ENCODE data around the gene ALOX5. TPM values are rescaled to one million over a fixed set of nuclear protein-coding genes. Genes with fewer than 3 reads are reported as not detected.

The ALOX5 gene
- total RNA-seq, 1 experiment from 2014 or later, result 66.5 TPM

GRCh38 chr10:45468079-45468478 lies 94.1 kb downstream of the ALOX5 start:
- Histone ChIP-seq H4K20me1 (ENCODE audit: insufficient read depth) (peaks cover 4% of the 10 kb centered on the region), H3K36me3 (ENCODE audit: low read depth) (no peaks in the 10 kb centered on the region), H3K4me3 (no peak overlapping the region), H3K9me2 (ENCODE audit: insufficient read depth) (no peaks in the 10 kb centered on the region), H3K79me2 (ENCODE audit: low read depth) (no peaks in the 10 kb centered on the region), H3F3A (ENCODE audit: insufficient read depth, low read depth) (peaks cover 7% of the 10 kb centered on the region; the same call in 1 of the 2 replicates), H3K9me3 (ENCODE audit: insufficient read depth, low read depth) (no peaks in the 10 kb centered on the region), H2AFZ (no peak overlapping the region), H3K27me3 (ENCODE audit: insufficient read depth, low read depth) (no peaks in the 10 kb centered on the region), H3K4me2 (no peak overlapping the region), H3K4me1 (replicated peaks; ENCODE audit: insufficient read depth) (0 out of 2 replicates have a peak, but pooled peaks cover 6% of the 10 kb centered on the region), H3K27ac (no peak overlapping the region)
- CTCF ChIA-PET, result no interaction called here
- intact Hi-C loops (cut with micrococcal nuclease; ENCODE audit: unreplicated experiment), result loop anchor here (5.0 to 10.0 kb wide), 3 partner anchors 124 to 557 kb away; no protein-coding TSS in a partner anchor
- no peak for DNase-seq
- no peak for TF ChIP-seq CTCF (conservative IDR thresholded peaks at IDR 0.05)
- TF ChIP-seq EZH2 (IDR thresholded peaks at IDR 0.05; ENCODE audit: low read depth), result no peak
- POLR2A ChIA-PET (ENCODE audit: unreplicated experiment), result no interaction called here
- BruUV-seq (replicated peaks), result no TSS peak

GRCh38 chr10:45470098-45471012 lies 96.3 kb downstream of the ALOX5 start:
- Histone ChIP-seq H3K79me2 (ENCODE audit: low read depth) (no peaks in the 10 kb centered on the region), H3K4me3 (no peak overlapping the region), H4K20me1 (ENCODE audit: insufficient read depth) (peaks cover 2% of the 10 kb centered on the region; the same call in 1 of the 2 replicates), H3K4me2 (no peak overlapping the region), H2AFZ (no peak overlapping the region), H3K9me3 (ENCODE audit: insufficient read depth, low read depth) (no peaks in the 10 kb centered on the region), H3K9me2 (ENCODE audit: insufficient read depth) (no peaks in the 10 kb centered on the region), H3K36me3 (ENCODE audit: low read depth) (no peaks in the 10 kb centered on the region), H3K4me1 (replicated peaks; ENCODE audit: insufficient read depth) (0 out of 2 replicates have a peak, but pooled peaks cover 6% of the 10 kb centered on the region), H3F3A (ENCODE audit: insufficient read depth, low read depth) (peaks cover 7% of the 10 kb centered on the region; the same call in 1 of the 2 replicates), H3K27me3 (ENCODE audit: insufficient read depth, low read depth) (no peaks in the 10 kb centered on the region), H3K27ac (no peak overlapping the region)
- CTCF ChIA-PET, result no interaction called here
- DNase-seq, result peak; percentile 43 to 85
- POLR2A ChIA-PET (ENCODE audit: unreplicated experiment), result no interaction called here
- intact Hi-C loops (cut with micrococcal nuclease; ENCODE audit: unreplicated experiment), result no loop called here
- TF ChIP-seq EZH2 (IDR thresholded peaks at IDR 0.05; ENCODE audit: low read depth) (no peak), CTCF (conservative IDR thresholded peaks at IDR 0.05) (no peak)
- BruUV-seq (replicated peaks), result no TSS peak

GRCh38 chr10:45471059-45471458 lies 97.0 kb downstream of the ALOX5 start:
- intact Hi-C loops (cut with micrococcal nuclease; ENCODE audit: unreplicated experiment), result no loop called here
- no peak overlapping the region for H2AFZ ChIP-seq
- H3K79me2 ChIP-seq (ENCODE audit: low read depth), result no peaks in the 10 kb centered on the region
- ChIA-PET CTCF (no interaction called here), POLR2A (ENCODE audit: unreplicated experiment) (no interaction called here)
- 0 out of 2 replicates have a peak, but pooled peaks cover 6% of the 10 kb centered on the region for H3K4me1 ChIP-seq (replicated peaks; ENCODE audit: insufficient read depth)
- H3K27ac ChIP-seq, result no peak overlapping the region
- H3K9me3 ChIP-seq (ENCODE audit: insufficient read depth, low read depth), result no peaks in the 10 kb centered on the region
- no peaks in the 10 kb centered on the region for H3K27me3 ChIP-seq (ENCODE audit: insufficient read depth, low read depth)
- H3F3A ChIP-seq (ENCODE audit: insufficient read depth, low read depth), result peaks cover 7% of the 10 kb centered on the region; the same call in 1 of the 2 replicates
- TF ChIP-seq CTCF (conservative IDR thresholded peaks at IDR 0.05) (no peak), EZH2 (IDR thresholded peaks at IDR 0.05; ENCODE audit: low read depth) (no peak)
- H3K36me3 ChIP-seq (ENCODE audit: low read depth), result no peaks in the 10 kb centered on the region
- DNase-seq, result no peak
- no peaks in the 10 kb centered on the region for H3K9me2 ChIP-seq (ENCODE audit: insufficient read depth)
- no peak overlapping the region for H3K4me2 ChIP-seq
- H4K20me1 ChIP-seq (ENCODE audit: insufficient read depth), result no peaks in the 10 kb centered on the region
- no peak overlapping the region for H3K4me3 ChIP-seq
- BruUV-seq (replicated peaks), result no TSS peak
